CD14-positive monocyte (primary cell): ENCODE results near the gene NXF1. TPM values are rescaled to one million over a fixed set of nuclear protein-coding genes. Genes with fewer than 3 reads are reported as not detected.

Experiments used
- DNase-seq, 3 donors: peaks; one replicate each; pipeline ENCODE4 v3.0.0-alpha.2; 2011 to 2022
- H2AFZ ChIP-seq: 2 replicates; pipeline ENCODE4 v1.6.0; 2012; ENCODE audit warnings: mild to moderate bottlenecking, low read depth, low read length, inconsistent platforms; ENCODE audit not compliant: insufficient read depth, poor library complexity, severe bottlenecking
- H3K27ac ChIP-seq, 2 donors: 1 replicate in 1 of 2; 2 replicates in 1 of 2; pipeline ENCODE4 v1.5.1; 2012 to 2013; ENCODE audit warnings: low read length in 2 of 2, control low read depth in 1 of 2, inconsistent platforms in 1 of 2, low read depth in 1 of 2, mild to moderate bottlenecking in 1 of 2
- H3K27me3 ChIP-seq, 2 donors: one replicate each; pipeline versions ENCODE4 v1.6.0 to v1.6.1; 2011 to 2013; ENCODE audit warnings: low read length in 2 of 2; ENCODE audit not compliant: control insufficient read depth in 2 of 2, insufficient read depth in 2 of 2
- H3K36me3 ChIP-seq, 2 donors: replicated peaks in 1 of 2; 1 replicate in 1 of 2; 2 replicates in 1 of 2; pipeline versions ENCODE4 v1.5.1 to v1.6.1; 2012 to 2013; ENCODE audit warnings: low read length in 2 of 2, control low read depth in 1 of 2, inconsistent platforms in 1 of 2, mild to moderate bottlenecking in 1 of 2; ENCODE audit not compliant: insufficient read depth in 2 of 2, control insufficient read depth in 1 of 2
- H3K4me1 ChIP-seq, 2 donors: 1 replicate in 1 of 2; 2 replicates in 1 of 2; pipeline versions ENCODE4 v1.5.1 to v1.6.1; 2012 to 2013; ENCODE audit warnings: low read length in 2 of 2, control low read depth in 1 of 2, inconsistent platforms in 1 of 2, mild to moderate bottlenecking in 1 of 2, moderate library complexity in 1 of 2; ENCODE audit not compliant: insufficient read depth in 2 of 2, control insufficient read depth in 1 of 2
- H3K4me2 ChIP-seq: replicated peaks from 2 replicates; pipeline ENCODE3; 2012; ENCODE audit warnings: low read length, moderate library complexity, mild to moderate bottlenecking; ENCODE audit not compliant: poor library complexity, severe bottlenecking; ENCODE audit errors: extremely low read depth
- H3K4me3 ChIP-seq, 3 experiments: fragments of 200-600 bp in 1 of 3; sonication (generic) in 1 of 3; replicated peaks in 1 of 3; 1 replicate in 2 of 3; 2 replicates in 1 of 3; pipeline ENCODE4 v1.5.1; 2011 to 2013; ENCODE audit warnings: low read length in 3 of 3, mild to moderate bottlenecking in 3 of 3, control low read depth in 2 of 3, low read depth in 2 of 3, inconsistent platforms in 1 of 3, moderate library complexity in 1 of 3
- H3K79me2 ChIP-seq: 2 replicates; pipeline ENCODE4 v1.6.0; 2012; ENCODE audit warnings: mild to moderate bottlenecking, control low read depth, inconsistent platforms, low read length, moderate library complexity; ENCODE audit not compliant: insufficient read depth
- H3K9ac ChIP-seq: 2 replicates; pipeline ENCODE4 v1.6.0; 2017; ENCODE audit warnings: low read length, mild to moderate bottlenecking; ENCODE audit not compliant: insufficient read depth, poor library complexity, severe bottlenecking
- H3K9me3 ChIP-seq, 2 donors: replicated peaks in 1 of 2; 1 replicate in 1 of 2; 2 replicates in 1 of 2; pipeline versions ENCODE4 v1.5.1 to v1.6.1; 2012 to 2013; ENCODE audit warnings: low read length in 2 of 2, control low read depth in 1 of 2; ENCODE audit not compliant: control insufficient read depth in 1 of 2, insufficient read depth in 1 of 2
- H4K20me1 ChIP-seq: 2 replicates; pipeline ENCODE4 v1.6.0; 2012; ENCODE audit warnings: mild to moderate bottlenecking, low read length, control low read depth, moderate library complexity; ENCODE audit not compliant: insufficient read depth
- H3K27ac Mint-ChIP-seq, 7 donors: one replicate each; pipeline ENCODE4 v1.8.0; 2020; ENCODE audit warnings: mild to moderate bottlenecking in 7 of 7, mixed read lengths in 7 of 7, moderate library complexity in 6 of 7, inconsistent platforms in 2 of 7
- H3K27me3 Mint-ChIP-seq, 3 donors: one replicate each; pipeline ENCODE4 v1.8.0; 2021 to 2022; ENCODE audit warnings: low read depth in 3 of 3, mild to moderate bottlenecking in 3 of 3, mixed read lengths in 3 of 3, moderate library complexity in 3 of 3, inconsistent platforms in 1 of 3
- H3K36me3 Mint-ChIP-seq, 2 donors: one replicate each; pipeline ENCODE4 v1.8.0; 2020; ENCODE audit warnings: mixed read lengths in 2 of 2, inconsistent platforms in 1 of 2, mild to moderate bottlenecking in 1 of 2
- H3K4me1 Mint-ChIP-seq: one replicate; pipeline ENCODE4 v1.8.0; 2020; ENCODE audit warnings: mild to moderate bottlenecking, mixed read lengths
- H3K4me3 Mint-ChIP-seq, 2 donors: one replicate each; pipeline ENCODE4 v1.8.0; 2020; ENCODE audit warnings: mild to moderate bottlenecking in 2 of 2, mixed read lengths in 2 of 2, moderate library complexity in 1 of 2
- H3K9me3 Mint-ChIP-seq, 7 donors: one replicate each; pipeline ENCODE4 v1.8.0; 2020 to 2022; ENCODE audit warnings: mixed read lengths in 7 of 7, mild to moderate bottlenecking in 6 of 7, moderate library complexity in 6 of 7, inconsistent platforms in 2 of 7
- CTCF ChIP-seq: fragments of 200-600 bp; IDR thresholded peaks from one replicate; pipeline ENCODE4 v1.8.0; 2022; ENCODE audit warnings: antibody characterized with exemption, mild to moderate bottlenecking
- WGBS: methylation state at CpG from one replicate; pipeline ENCODE4 v1.1.5; 2013; ENCODE audit warnings: missing lambda C conversion rate; ENCODE audit not compliant: insufficient coverage; 5-methylcytosine and 5-hydroxymethylcytosine counted together
- intact Hi-C, 2 donors: fragments of 100-400 bp; cut with micrococcal nuclease; formaldehyde crosslinking; loops; one replicate each; pipeline versions ENCODE4 v1.15.0 to v1.15.1; 2023
- polyA plus RNA-seq, 3 donors: library from polyadenylated mRNA; depleted of rRNA in 1 of 3; unstranded in 2 of 3; stranded (reverse) in 1 of 3; fragments of 300-500 nt in 2 of 3; fragments of >200 nt in 1 of 3; fragmentation: Illumina TruSeq in 2 of 3; gene quantifications; 1 replicate in 2 of 3; 2 replicates in 1 of 3; pipeline ENCODE4 v1.2.3, GENCODE V29; 2012 to 2021

NXF1 gene
- polyA plus RNA-seq, 3 donors, result 50.1 to 748 (median 70.6) TPM

GRCh38 chr11:62823677-62824076 lies 18.4 kb upstream of the NXF1 start:
- Histone ChIP-seq H3K4me3 (no peak overlapping the region), H3K9ac (no peak overlapping the region), H3K79me2 (peaks cover 33% of the 10 kb centered on the region), H3K4me1 (no peaks in the 10 kb centered on the region), H4K20me1 (peaks cover 10% of the 10 kb centered on the region), H3K27ac (no peak overlapping the region), H3K9me3 (no peaks in the 10 kb centered on the region), H3K36me3 (peaks cover 82 to 88% of the 10 kb centered on the region in 2 donors), H3K27me3 (no peaks in the 10 kb centered on the region), H3K4me2 (no peak overlapping the region), H2AFZ (no peak overlapping the region)
- H3K4me1 Mint-ChIP-seq, result no peaks in the 10 kb centered on the region
- no peak for DNase-seq
- peak overlapping the region in 2 of 7 donors; percentile 40 to 46 for H3K27ac Mint-ChIP-seq
- H3K27me3 Mint-ChIP-seq, result no peaks in the 10 kb centered on the region
- no peak for TF ChIP-seq CTCF
- peaks cover 0 to 1% (median 0%) of the 10 kb centered on the region in 7 donors for H3K9me3 Mint-ChIP-seq
- 100% methylated on average over 2 of the region's 3 CpGs for WGBS
- H3K4me3 Mint-ChIP-seq, result no peak overlapping the region
- H3K36me3 Mint-ChIP-seq, result peaks cover 71 to 92% of the 10 kb centered on the region in 2 donors
- intact Hi-C loops, result no loop called here

- peaks cover 16% of the 10 kb centered on the region for H3K79me2 ChIP-seq
- H3K9me3 Mint-ChIP-seq, result no peaks in the 10 kb centered on the region
- TF ChIP-seq CTCF, result no peak
- DNase-seq, result peak; percentile 12 to 49 (median 35)
- peak overlapping the region; percentile 84 to 90 for H3K27ac ChIP-seq
- peak overlapping the region in 1 of 3 experiments; percentile 66 for H3K4me3 ChIP-seq
- H3K4me1 ChIP-seq, result peaks cover 34 to 42% of the 10 kb centered on the region in 2 donors
- H3K4me2 ChIP-seq, result peak overlapping the region; percentile 62
- no peaks in the 10 kb centered on the region for H4K20me1 ChIP-seq
- H3K9me3 ChIP-seq, result no peaks in the 10 kb centered on the region
- intact Hi-C loops, result no loop called here
- peaks cover 25 to 62% of the 10 kb centered on the region in 2 donors for H3K36me3 Mint-ChIP-seq
- 39% methylated on average over 3 of the region's 4 CpGs for WGBS
- H3K36me3 ChIP-seq, result peaks cover 31 to 35% of the 10 kb centered on the region in 2 donors
- H3K27me3 Mint-ChIP-seq, result no peaks in the 10 kb centered on the region
- peaks cover 27% of the 10 kb centered on the region for H3K4me1 Mint-ChIP-seq
- H3K9ac ChIP-seq, result peak overlapping the region; percentile 56
- H3K27me3 ChIP-seq, result no peaks in the 10 kb centered on the region
- no peak overlapping the region for H2AFZ ChIP-seq
- H3K27ac Mint-ChIP-seq, result peak overlapping the region; percentile 93 to 98 (median 97)
- H3K4me3 Mint-ChIP-seq, result peak overlapping the region; percentile 58 to 84
Measured at GRCh38 chr11:62817129-62817528, 11.9 kb upstream of the NXF1 start.
